T1000 (cell line): ENCODE data around the gene SPDYE9.
"Not testable (repeated sequence)": the region's sequence is repeated elsewhere in the genome, so short reads cannot be mapped to it uniquely, and the experiment has no call there.

Experiments
- DNase-seq: peaks from one replicate; lab custom pipeline; 2025; ENCODE audit warnings: mixed read lengths; lab: John Stamatoyannopoulos, UW

The SPDYE9 gene, protein sequence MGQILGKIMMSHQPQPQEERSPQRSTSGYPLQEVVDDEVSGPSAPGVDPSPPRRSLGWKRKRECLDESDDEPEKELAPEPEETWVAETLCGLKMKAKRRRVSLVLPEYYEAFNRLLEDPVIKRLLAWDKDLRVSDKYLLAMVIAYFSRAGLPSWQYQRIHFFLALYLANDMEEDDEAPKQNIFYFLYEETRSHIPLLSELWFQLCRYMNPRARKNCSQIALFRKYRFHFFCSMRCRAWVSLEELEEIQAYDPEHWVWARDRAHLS

DNA sequence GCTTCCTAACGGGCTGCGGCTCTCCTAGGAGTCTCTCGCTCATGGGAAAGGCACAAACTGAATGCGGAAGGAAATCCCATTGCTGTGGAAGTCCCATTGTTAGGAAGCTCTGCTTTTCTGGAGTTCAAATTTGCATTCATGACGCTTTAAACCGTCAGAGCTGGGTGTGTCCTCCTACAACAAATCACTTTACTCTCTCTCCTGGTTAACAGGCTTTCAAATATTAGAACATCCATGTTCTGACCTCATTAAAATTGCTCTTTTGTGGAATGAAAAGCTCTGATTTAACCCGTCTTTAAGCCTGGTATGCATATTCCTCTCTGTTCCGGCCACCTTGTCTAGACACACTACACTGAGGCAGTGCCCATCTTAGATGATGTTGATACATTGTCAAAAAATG, at the start of gene SPDYE9:
Gene SPDYE9 (minus strand): TSS at position 101 of the 400 bp plus-strand sequence. CDS start 1,800 bp downstream, outside the sequence.
- not testable (repeated sequence) for DNase-seq

DNA sequence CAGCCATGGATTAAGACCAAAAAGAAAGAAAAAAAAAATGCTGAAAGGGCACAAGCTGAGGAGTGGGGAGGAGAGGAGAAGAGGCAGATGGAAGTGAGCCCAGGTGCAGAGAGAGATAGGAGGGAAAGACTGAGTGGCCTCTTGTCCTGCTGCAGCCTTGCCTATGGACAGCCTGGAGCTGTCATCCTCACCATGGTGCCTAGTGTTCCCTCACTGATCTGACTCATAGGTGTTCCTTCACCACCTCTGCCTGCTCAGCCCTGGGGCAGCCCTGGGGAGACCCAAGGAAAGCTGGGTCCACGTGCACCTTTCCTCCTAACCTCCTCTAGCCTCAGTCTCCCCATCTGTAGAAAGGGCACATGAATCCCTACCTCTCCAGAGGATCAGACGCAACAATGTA, 49.0 kb upstream of the SPDYE9 start:
- not testable (repeated sequence) for DNase-seq

DNA sequence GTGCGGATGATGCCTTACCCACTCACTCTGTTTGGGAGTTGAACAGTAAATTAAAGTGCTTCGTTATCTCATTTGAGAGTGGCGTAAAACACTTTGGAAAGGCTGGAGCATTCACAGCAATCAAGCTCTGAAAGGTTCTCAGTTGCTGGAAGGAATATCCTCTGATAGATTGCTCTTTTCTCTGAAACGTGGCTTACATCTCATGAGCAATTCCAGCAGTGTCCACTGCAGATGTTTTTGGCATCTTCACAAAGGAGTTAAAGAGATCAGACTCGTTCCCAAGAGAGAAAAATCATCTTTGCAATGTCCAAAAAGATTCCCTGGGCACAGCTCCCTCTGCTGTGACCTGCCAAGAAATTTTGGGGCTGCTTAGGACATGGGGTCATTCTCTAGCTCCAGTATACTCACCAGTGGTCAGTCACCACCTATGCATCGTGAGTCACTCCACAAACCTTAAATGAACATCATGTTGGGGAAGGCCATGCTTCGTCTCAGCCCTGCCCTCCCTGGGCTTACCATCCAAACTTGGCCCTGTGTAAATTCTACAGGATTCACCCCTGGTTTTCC, 46.9 kb upstream of the SPDYE9 start:
- DNase-seq = not testable (repeated sequence)

DNA sequence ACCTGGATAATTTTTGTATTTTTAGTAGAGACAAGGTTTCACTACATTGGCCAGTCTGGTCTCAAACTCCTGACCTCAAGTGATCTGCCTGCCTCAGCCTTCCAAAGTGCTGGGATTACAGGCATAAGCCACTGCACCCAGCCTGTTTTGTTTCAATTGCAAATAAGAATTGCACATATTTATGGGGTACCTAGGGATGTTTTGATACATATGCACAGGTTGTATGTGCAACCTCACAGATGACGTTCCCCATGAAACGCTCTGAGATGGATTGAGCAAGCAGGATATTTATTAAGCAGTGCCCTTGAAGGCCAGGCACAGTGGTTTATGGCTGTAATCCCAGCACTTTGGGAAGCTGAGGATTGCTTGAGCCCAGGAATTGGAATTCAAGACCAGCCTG, 44.8 kb upstream of the SPDYE9 start:
- not testable (repeated sequence) for DNase-seq

DNA sequence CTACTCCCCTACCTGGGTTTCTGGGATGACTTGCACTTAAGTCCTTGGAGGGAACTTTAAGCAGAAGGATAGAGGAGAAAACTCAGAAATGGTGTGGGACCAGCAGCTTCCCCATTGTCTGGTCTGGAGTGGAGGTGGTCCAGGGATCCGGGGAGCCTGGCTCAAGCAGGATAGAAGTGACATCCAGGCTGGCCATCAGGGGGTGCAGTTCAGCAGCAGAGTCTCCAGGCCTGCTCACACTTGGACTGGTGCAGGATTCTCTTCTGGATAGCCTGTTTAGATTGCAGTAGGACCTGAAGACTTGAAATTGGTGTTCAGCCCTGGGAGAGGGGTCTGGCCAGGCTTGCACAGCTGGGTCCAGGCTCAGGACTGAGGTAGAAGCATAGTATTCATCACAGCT, 38.3 kb upstream of the SPDYE9 start:
- not testable (repeated sequence) for DNase-seq

DNA sequence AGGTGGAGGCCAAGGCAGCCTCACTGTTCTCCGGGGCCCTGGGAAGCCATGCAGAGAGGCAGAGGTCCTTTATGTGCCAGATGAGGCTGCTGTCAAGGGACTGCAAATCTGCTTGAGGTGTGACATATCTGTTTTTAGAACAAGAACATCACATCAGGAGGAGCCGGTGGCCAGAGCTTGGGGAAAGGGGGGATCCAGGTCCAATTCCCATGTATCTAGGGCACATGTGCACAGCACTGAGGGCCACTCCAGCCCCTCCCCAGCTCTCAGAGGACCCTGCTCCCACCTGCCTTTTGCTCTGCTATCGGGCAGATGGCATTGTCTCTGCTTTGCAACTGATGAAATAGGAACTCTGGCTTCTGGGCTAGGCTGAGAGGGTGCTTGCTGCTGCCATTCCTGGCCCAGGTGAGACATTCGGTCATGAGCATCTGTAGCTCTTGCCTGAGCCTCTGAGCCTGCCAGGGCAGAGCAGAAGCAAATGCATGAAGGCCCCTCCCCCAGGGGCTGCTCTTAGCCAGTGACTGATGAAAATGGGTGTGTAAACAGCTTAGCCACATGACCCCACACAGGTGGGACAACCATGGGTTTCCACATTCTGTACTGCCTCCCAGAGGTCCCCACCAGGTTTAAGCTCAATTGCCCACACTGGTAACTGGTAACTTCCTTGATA, 37.1 kb upstream of the SPDYE9 start:
- not testable (repeated sequence) for DNase-seq

DNA sequence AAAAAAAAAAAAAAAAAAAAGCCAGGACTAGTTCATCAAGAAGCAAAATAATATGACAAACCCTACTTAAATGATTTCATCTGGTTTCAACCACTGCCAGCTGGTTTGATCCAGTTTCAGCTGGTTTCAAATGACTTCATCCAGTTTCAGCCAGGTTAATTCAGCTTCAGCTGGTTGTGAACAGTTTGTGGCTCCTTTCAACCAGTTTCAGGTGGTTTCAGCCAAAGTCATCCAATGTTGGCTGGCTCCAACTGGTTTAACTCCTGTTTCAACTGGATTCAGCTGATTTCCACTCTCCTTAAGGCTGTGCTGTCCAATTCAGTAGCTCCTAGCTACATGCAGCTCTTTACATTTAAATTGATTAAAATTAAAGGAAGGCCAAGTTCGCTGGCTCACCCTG, 32.3 kb upstream of the SPDYE9 start:
- DNase-seq = not testable (repeated sequence)

DNA sequence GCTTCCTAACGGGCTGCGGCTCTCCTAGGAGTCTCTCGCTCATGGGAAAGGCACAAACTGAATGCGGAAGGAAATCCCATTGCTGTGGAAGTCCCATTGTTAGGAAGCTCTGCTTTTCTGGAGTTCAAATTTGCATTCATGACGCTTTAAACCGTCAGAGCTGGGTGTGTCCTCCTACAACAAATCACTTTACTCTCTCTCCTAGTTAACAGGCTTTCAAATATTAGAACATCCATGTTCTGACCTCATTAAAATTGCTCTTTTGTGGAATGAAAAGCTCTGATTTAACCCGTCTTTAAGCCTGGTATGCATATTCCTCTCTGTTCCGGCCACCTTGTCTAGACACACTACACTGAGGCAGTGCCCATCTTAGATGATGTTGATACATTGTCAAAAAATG, 28.0 kb downstream of the SPDYE9 start, which contains the start of gene SPDYE11:
Gene SPDYE11 (minus strand): TSS at position 101 of the 400 bp plus-strand sequence. CDS start 1,800 bp downstream, outside the sequence.
- not testable (repeated sequence) for DNase-seq

DNA sequence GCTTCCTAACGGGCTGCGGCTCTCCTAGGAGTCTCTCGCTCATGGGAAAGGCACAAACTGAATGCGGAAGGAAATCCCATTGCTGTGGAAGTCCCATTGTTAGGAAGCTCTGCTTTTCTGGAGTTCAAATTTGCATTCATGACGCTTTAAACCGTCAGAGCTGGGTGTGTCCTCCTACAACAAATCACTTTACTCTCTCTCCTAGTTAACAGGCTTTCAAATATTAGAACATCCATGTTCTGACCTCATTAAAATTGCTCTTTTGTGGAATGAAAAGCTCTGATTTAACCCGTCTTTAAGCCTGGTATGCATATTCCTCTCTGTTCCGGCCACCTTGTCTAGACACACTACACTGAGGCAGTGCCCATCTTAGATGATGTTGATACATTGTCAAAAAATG, 56.2 kb downstream of the SPDYE9 start, which contains the start of gene SPDYE8:
Gene SPDYE8 (minus strand): TSS at position 101 of the 400 bp plus-strand sequence. CDS start 1,800 bp downstream, outside the sequence.
- not testable (repeated sequence) for DNase-seq
